ENCODE data around the gene DNAH9.
"Not testable (repeated sequence)": the region's sequence is repeated elsewhere in the genome, so short reads cannot be mapped to it uniquely, and the experiment has no call there.

DNAH9 gene

GRCh38 chr17:11924076-11924475 lies 325.8 kb downstream of the DNAH9 start:
- DNase-seq: no peak

GRCh38 chr17:11925262-11926021 lies 327.2 kb downstream of the DNAH9 start:
- no peak for DNase-seq

GRCh38 chr17:11928436-11928835 lies 330.2 kb downstream of the DNAH9 start:
- no peak for DNase-seq

GRCh38 chr17:11932337-11932898 lies 334.1 kb downstream of the DNAH9 start:
- no peak for DNase-seq

GRCh38 chr17:11935734-11936406 lies 337.6 kb downstream of the DNAH9 start:
- peak; percentile 35 for DNase-seq

GRCh38 chr17:11940904-11941303 lies 342.6 kb downstream of the DNAH9 start:
- DNase-seq: no peak

GRCh38 chr17:11943086-11943485 lies 344.8 kb downstream of the DNAH9 start:
- not testable (repeated sequence) for DNase-seq

GRCh38 chr17:11943759-11944347 lies 345.6 kb downstream of the DNAH9 start:
- DNase-seq: no peak

GRCh38 chr17:11944587-11944986 lies 346.3 kb downstream of the DNAH9 start:
- no peak for DNase-seq

GRCh38 chr17:11948789-11949188 lies 350.5 kb downstream of the DNAH9 start:
- peak; percentile 78 for DNase-seq

- not testable (repeated sequence) for DNase-seq
Measured at GRCh38 chr17:11949571-11949970, 351.3 kb downstream of the DNAH9 start.

- DNase-seq: no peak
Measured at GRCh38 chr17:11950771-11951519, 352.7 kb downstream of the DNAH9 start.

- no peak for DNase-seq
Measured at GRCh38 chr17:11952610-11953009, 354.3 kb downstream of the DNAH9 start.

- DNase-seq: no peak
Measured at GRCh38 chr17:11953924-11954323, 355.7 kb downstream of the DNAH9 start.

- DNase-seq: no peak
Measured at GRCh38 chr17:11954936-11955335, 356.7 kb downstream of the DNAH9 start.

GRCh38 chr17:11969565-11969964 lies 371.3 kb downstream of the DNAH9 start:
- DNase-seq: no peak

- DNase-seq: not testable (repeated sequence)
Measured at GRCh38 chr17:11972741-11973140, 374.5 kb downstream of the DNAH9 start.

GRCh38 chr17:11979795-11980194 lies 381.5 kb downstream of the DNAH9 start:
- no peak for DNase-seq

GRCh38 chr17:11980813-11981212 lies 382.5 kb downstream of the DNAH9 start:
- DNase-seq: no peak

GRCh38 chr17:11981862-11982261 lies 383.6 kb downstream of the DNAH9 start:
- no peak for DNase-seq

- no peak for DNase-seq
Measured at GRCh38 chr17:11986179-11986941, 388.1 kb downstream of the DNAH9 start.

- peak; percentile 44 for DNase-seq
Measured at GRCh38 chr17:11986942-11987329, 388.7 kb downstream of the DNAH9 start.

All from fibroblast of skin of abdomen (primary cell).